Measurements from ENCODE around the gene DSCAML1.

- TF ChIP-seq CTCF (IDR thresholded peaks at IDR 0.05): no peak
- no peak for TF ChIP-seq POLR2A (IDR thresholded peaks at IDR 0.05)
Measured at GRCh38 chr11:117823946-117824420, 27.0 kb upstream of the DSCAML1 start.
